HEK293 (cell line): ENCODE results near the gene EFCAB11.

ENCODE experiments used
- YY1 ChIP-seq: fragments of 450-650 bp; formaldehyde crosslinking; IDR thresholded peaks from 2 replicates; pipeline ENCODE4 v1.5.1; 2018; ENCODE audit warnings: missing biosample characterization, missing genetic modification characterization
- ZBTB7A ChIP-seq: fragments of 450-650 bp; formaldehyde crosslinking; IDR thresholded peaks from 2 replicates; pipeline ENCODE4 v1.5.1; 2016; ENCODE audit warnings: low read depth, missing biosample characterization, missing genetic modification characterization
- ZIC2 ChIP-seq: fragments of 450-650 bp; formaldehyde crosslinking; IDR thresholded peaks from 2 replicates; pipeline ENCODE4 v1.5.1; 2016; ENCODE audit warnings: missing biosample characterization, missing genetic modification characterization
- ZNF248 ChIP-seq: fragments of 450-650 bp; formaldehyde crosslinking; IDR thresholded peaks from 2 replicates; pipeline ENCODE4 v1.5.1; 2017; ENCODE audit warnings: missing biosample characterization, missing genetic modification characterization
- ZNF391 ChIP-seq: fragments of 450-650 bp; formaldehyde crosslinking; IDR thresholded peaks from 2 replicates; pipeline ENCODE4 v1.5.1; 2016; ENCODE audit warnings: low read depth, missing biosample characterization, missing genetic modification characterization, borderline replicate concordance
- ZNF416 ChIP-seq: fragments of 450-650 bp; formaldehyde crosslinking; IDR thresholded peaks from 2 replicates; pipeline ENCODE4 v1.5.1; 2016; ENCODE audit warnings: missing biosample characterization, missing genetic modification characterization
- ZNF747 ChIP-seq: fragments of 450-650 bp; formaldehyde crosslinking; IDR thresholded peaks from 2 replicates; pipeline ENCODE4 v1.5.1; 2016; ENCODE audit warnings: missing biosample characterization, missing genetic modification characterization
- TF ChIP-seq, protein P1 (sequence below): fragments of 450-650 bp; formaldehyde crosslinking; IDR thresholded peaks from 2 replicates; pipeline ENCODE4 v1.5.1; 2016; ENCODE audit warnings: missing biosample characterization, missing genetic modification characterization
- TF ChIP-seq, protein P2 (sequence below): fragments of 450-650 bp; formaldehyde crosslinking; IDR thresholded peaks from 2 replicates; pipeline ENCODE4 v1.5.1; 2016; ENCODE audit warnings: missing biosample characterization, missing genetic modification characterization, borderline replicate concordance
- TF ChIP-seq, protein P3 (sequence below): fragments of 450-650 bp; formaldehyde crosslinking; IDR thresholded peaks from 2 replicates; pipeline ENCODE4 v1.5.1; 2016; ENCODE audit warnings: missing biosample characterization, missing genetic modification characterization

DNA sequence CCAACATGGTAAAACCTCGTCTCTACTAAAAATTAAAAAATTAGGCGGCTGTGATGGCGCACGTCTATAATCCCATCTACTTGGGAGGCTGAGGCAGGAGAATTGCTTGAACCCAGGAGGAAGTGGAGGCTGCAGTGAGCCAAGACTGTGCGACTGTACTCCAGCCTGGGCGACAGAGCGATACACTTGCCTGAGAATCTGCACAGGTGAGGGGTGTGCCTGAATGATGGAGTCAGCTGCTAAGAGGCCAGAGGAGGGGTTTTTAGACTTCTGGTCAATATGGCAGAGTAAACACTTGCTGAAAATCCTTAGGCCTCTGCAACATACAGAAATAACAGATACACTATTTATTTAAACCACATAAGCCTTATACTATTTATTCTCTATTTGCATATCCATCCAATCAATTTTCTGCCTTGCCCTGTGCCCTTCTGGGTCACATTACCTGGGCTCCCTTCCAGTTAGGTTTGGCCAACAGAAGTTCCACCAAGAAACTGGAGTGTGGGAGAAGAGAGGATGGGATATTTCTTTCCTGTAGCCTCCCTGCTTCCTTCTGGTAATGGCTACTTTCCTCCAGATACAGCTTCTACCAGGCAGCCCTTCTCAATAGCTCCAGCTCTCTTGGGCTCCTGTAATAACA is 117.6 kb downstream of the EFCAB11 start:
- TF ChIP-seq ZNF248 (tag by site-specific recombination) (no peak), ZNF391 (tag by site-specific recombination) (no peak), ZNF416 (tag by site-specific recombination) (no peak), ZNF747 (tag by site-specific recombination) (no peak), ZIC2 (tag by site-specific recombination) (no peak), YY1 (tag by site-specific recombination) (no peak), ZBTB7A (tag by site-specific recombination) (no peak)
- TF ChIP-seq, protein P1, sequence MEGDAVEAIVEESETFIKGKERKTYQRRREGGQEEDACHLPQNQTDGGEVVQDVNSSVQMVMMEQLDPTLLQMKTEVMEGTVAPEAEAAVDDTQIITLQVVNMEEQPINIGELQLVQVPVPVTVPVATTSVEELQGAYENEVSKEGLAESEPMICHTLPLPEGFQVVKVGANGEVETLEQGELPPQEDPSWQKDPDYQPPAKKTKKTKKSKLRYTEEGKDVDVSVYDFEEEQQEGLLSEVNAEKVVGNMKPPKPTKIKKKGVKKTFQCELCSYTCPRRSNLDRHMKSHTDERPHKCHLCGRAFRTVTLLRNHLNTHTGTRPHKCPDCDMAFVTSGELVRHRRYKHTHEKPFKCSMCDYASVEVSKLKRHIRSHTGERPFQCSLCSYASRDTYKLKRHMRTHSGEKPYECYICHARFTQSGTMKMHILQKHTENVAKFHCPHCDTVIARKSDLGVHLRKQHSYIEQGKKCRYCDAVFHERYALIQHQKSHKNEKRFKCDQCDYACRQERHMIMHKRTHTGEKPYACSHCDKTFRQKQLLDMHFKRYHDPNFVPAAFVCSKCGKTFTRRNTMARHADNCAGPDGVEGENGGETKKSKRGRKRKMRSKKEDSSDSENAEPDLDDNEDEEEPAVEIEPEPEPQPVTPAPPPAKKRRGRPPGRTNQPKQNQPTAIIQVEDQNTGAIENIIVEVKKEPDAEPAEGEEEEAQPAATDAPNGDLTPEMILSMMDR (tag by site-specific recombination) = no peak
- TF ChIP-seq, protein P2, sequence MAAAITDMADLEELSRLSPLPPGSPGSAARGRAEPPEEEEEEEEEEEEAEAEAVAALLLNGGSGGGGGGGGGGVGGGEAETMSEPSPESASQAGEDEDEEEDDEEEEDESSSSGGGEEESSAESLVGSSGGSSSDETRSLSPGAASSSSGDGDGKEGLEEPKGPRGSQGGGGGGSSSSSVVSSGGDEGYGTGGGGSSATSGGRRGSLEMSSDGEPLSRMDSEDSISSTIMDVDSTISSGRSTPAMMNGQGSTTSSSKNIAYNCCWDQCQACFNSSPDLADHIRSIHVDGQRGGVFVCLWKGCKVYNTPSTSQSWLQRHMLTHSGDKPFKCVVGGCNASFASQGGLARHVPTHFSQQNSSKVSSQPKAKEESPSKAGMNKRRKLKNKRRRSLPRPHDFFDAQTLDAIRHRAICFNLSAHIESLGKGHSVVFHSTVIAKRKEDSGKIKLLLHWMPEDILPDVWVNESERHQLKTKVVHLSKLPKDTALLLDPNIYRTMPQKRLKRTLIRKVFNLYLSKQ (tag by site-specific recombination) = no peak
- TF ChIP-seq, protein P3, sequence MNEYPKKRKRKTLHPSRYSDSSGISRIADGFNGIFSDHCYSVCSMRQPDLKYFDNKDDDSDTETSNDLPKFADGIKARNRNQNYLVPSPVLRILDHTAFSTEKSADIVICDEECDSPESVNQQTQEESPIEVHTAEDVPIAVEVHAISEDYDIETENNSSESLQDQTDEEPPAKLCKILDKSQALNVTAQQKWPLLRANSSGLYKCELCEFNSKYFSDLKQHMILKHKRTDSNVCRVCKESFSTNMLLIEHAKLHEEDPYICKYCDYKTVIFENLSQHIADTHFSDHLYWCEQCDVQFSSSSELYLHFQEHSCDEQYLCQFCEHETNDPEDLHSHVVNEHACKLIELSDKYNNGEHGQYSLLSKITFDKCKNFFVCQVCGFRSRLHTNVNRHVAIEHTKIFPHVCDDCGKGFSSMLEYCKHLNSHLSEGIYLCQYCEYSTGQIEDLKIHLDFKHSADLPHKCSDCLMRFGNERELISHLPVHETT (tag by site-specific recombination) = no peak
